ENCODE data around the gene SLC48A1.

GRCh38 chr12:47795814-47796411 is 22.9 kb downstream of the SLC48A1 start:
- no peak for TF ChIP-seq CTCF (IDR thresholded peaks at IDR 0.05)
- no peak for TF ChIP-seq POLR2A (IDR thresholded peaks at IDR 0.05)
